Measurements from ENCODE around the gene SPP1. TPM values are rescaled to one million over a fixed set of nuclear protein-coding genes. Genes with fewer than 3 reads are reported as not detected.

The SPP1 gene
- total RNA-seq, 1 donor from 2014 or later = 6.5 TPM

- TF ChIP-seq CTCF (IDR thresholded peaks at IDR 0.05) = no peak
- Mint-ChIP-seq H3K27me3 (ENCODE audit: unreplicated experiment) (peaks cover 9% of the 10 kb centered on the region), H3K36me3 (ENCODE audit: unreplicated experiment) (no peaks in the 10 kb centered on the region), H3K9me3 (ENCODE audit: unreplicated experiment) (no peaks in the 10 kb centered on the region), H3K4me1 (ENCODE audit: unreplicated experiment) (no peaks in the 10 kb centered on the region), H3K4me3 (ENCODE audit: unreplicated experiment) (no peak overlapping the region), H3K27ac (ENCODE audit: unreplicated experiment) (no peak overlapping the region)
- no peak for DNase-seq (ENCODE audit: extremely low spot score, unreplicated experiment)
These were observed 6.0 kb downstream of the SPP1 start for GRCh38 chr4:87981486-87981885.

GRCh38 chr4:87982036-87982435 lies 6.5 kb downstream of the SPP1 start:
- no peaks in the 10 kb centered on the region for H3K4me1 Mint-ChIP-seq (ENCODE audit: unreplicated experiment)

GRCh38 chr4:87982446-87983010 lies 7.0 kb downstream of the SPP1 start:
- H3K9me3 Mint-ChIP-seq (ENCODE audit: unreplicated experiment) = no peaks in the 10 kb centered on the region
- no peak for TF ChIP-seq CTCF (IDR thresholded peaks at IDR 0.05)

More at GRCh38 chr4:87982036-87982435, 6.5 kb downstream of the SPP1 start:
- H3K36me3 Mint-ChIP-seq (ENCODE audit: unreplicated experiment) = no peaks in the 10 kb centered on the region
- H3K9me3 Mint-ChIP-seq (ENCODE audit: unreplicated experiment) = no peaks in the 10 kb centered on the region
- no peak for DNase-seq (ENCODE audit: extremely low spot score, unreplicated experiment)
- H3K27me3 Mint-ChIP-seq (ENCODE audit: unreplicated experiment) = peaks cover 9% of the 10 kb centered on the region
- H3K27ac Mint-ChIP-seq (ENCODE audit: unreplicated experiment) = no peak overlapping the region
- no peak for TF ChIP-seq CTCF (IDR thresholded peaks at IDR 0.05)
- H3K4me3 Mint-ChIP-seq (ENCODE audit: unreplicated experiment) = no peak overlapping the region

GRCh38 chr4:87983996-87984395 lies 8.5 kb downstream of the SPP1 start:
- TF ChIP-seq CTCF (IDR thresholded peaks at IDR 0.05) = no peak
- Mint-ChIP-seq H3K4me3 (ENCODE audit: unreplicated experiment) (no peak overlapping the region), H3K9me3 (ENCODE audit: unreplicated experiment) (no peaks in the 10 kb centered on the region), H3K36me3 (ENCODE audit: unreplicated experiment) (no peaks in the 10 kb centered on the region), H3K27ac (ENCODE audit: unreplicated experiment) (no peak overlapping the region), H3K4me1 (ENCODE audit: unreplicated experiment) (no peaks in the 10 kb centered on the region), H3K27me3 (ENCODE audit: unreplicated experiment) (peaks cover 10% of the 10 kb centered on the region)
- DNase-seq (ENCODE audit: extremely low spot score, unreplicated experiment) = no peak

More at GRCh38 chr4:87982446-87983010, 7.0 kb downstream of the SPP1 start:
- Mint-ChIP-seq H3K27me3 (ENCODE audit: unreplicated experiment) (peaks cover 9% of the 10 kb centered on the region), H3K27ac (ENCODE audit: unreplicated experiment) (no peak overlapping the region), H3K36me3 (ENCODE audit: unreplicated experiment) (no peaks in the 10 kb centered on the region), H3K4me1 (ENCODE audit: unreplicated experiment) (no peaks in the 10 kb centered on the region), H3K4me3 (ENCODE audit: unreplicated experiment) (no peak overlapping the region)
- no peak for DNase-seq (ENCODE audit: extremely low spot score, unreplicated experiment)

GRCh38 chr4:87985097-87985886 lies 9.8 kb downstream of the SPP1 start:
- Mint-ChIP-seq H3K9me3 (ENCODE audit: unreplicated experiment) (no peaks in the 10 kb centered on the region), H3K4me3 (ENCODE audit: unreplicated experiment) (no peak overlapping the region), H3K27ac (ENCODE audit: unreplicated experiment) (no peak overlapping the region), H3K4me1 (ENCODE audit: unreplicated experiment) (no peaks in the 10 kb centered on the region), H3K27me3 (ENCODE audit: unreplicated experiment) (peaks cover 10% of the 10 kb centered on the region), H3K36me3 (ENCODE audit: unreplicated experiment) (no peaks in the 10 kb centered on the region)
- DNase-seq (ENCODE audit: extremely low spot score, unreplicated experiment) = no peak
- peak; percentile 72 for TF ChIP-seq CTCF (IDR thresholded peaks at IDR 0.05)
